ENCODE results near the gene TMEM272.

TMEM272 gene

DNA sequence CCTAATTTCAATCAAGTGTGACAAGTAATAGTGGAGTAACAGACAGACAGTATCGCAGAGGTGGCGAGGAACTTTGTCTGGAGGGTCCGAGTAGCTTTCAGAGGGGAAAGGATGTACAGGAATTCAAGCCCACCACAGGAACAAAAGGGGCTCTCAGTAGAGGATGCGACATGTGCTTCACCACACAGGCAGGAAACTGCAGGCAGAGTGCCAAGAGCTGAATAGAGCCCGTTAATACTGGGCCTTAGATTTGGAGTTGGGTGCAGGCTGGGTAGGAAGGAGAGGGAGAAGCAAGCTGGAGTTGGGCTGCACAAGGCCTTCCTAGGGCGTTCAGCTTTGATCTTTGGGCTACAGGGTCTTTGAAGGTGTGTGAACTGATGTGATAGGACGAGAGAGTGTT, 18.0 kb upstream of the TMEM272 start:
- H3K4me3 Mint-ChIP-seq = no peak overlapping the region
- no peak for DNase-seq
- H3K9me3 Mint-ChIP-seq = no peaks in the 10 kb centered on the region
- peaks cover 26% of the 10 kb centered on the region for H3K4me1 Mint-ChIP-seq
- H3K27me3 Mint-ChIP-seq = peaks cover 7% of the 10 kb centered on the region
- no peak for ATAC-seq
- H3K27ac Mint-ChIP-seq = peak overlapping the region in 1 of 2 donors; percentile 16

- Mint-ChIP-seq H3K4me1 (peaks cover 26% of the 10 kb centered on the region), H3K9me3 (no peaks in the 10 kb centered on the region), H3K27me3 (no peaks in the 10 kb centered on the region), H3K4me3 (peak within 1 kb of the TSS; percentile 14 to 36), H3K27ac (peak within 1 kb of the TSS; percentile 74)
- ATAC-seq (peak; percentile 97), DNase-seq (peak; percentile 18 to 58)
Observed at GRCh38 chr13:51861723-51862300, 16.8 kb upstream of the TMEM272 start, which contains the start of gene CCDC70. Gene CCDC70, plus strand, starts transcription at chr13:51861969. Its CDS starts 3,443 bp downstream, at chr13:51865412.

GRCh38 chr13:51858433-51859247, 13.7 kb upstream of the TMEM272 start:
- H3K9me3 Mint-ChIP-seq = peaks cover 0 to 5% of the 10 kb centered on the region in 2 donors
- DNase-seq = no peak
- ATAC-seq = no peak
- no peak overlapping the region for H3K4me3 Mint-ChIP-seq
- no peak overlapping the region for H3K27ac Mint-ChIP-seq
- peaks cover 26% of the 10 kb centered on the region for H3K4me1 Mint-ChIP-seq
- H3K27me3 Mint-ChIP-seq = peaks cover 13% of the 10 kb centered on the region

GRCh38 chr13:51856998-51857397, 12.0 kb upstream of the TMEM272 start:
- Mint-ChIP-seq H3K27ac (no peak overlapping the region), H3K9me3 (peaks cover 0 to 5% of the 10 kb centered on the region in 2 donors), H3K4me3 (no peak overlapping the region), H3K4me1 (peaks cover 10% of the 10 kb centered on the region), H3K27me3 (peaks cover 13% of the 10 kb centered on the region)
- DNase-seq = no peak
- ATAC-seq = no peak

DNA sequence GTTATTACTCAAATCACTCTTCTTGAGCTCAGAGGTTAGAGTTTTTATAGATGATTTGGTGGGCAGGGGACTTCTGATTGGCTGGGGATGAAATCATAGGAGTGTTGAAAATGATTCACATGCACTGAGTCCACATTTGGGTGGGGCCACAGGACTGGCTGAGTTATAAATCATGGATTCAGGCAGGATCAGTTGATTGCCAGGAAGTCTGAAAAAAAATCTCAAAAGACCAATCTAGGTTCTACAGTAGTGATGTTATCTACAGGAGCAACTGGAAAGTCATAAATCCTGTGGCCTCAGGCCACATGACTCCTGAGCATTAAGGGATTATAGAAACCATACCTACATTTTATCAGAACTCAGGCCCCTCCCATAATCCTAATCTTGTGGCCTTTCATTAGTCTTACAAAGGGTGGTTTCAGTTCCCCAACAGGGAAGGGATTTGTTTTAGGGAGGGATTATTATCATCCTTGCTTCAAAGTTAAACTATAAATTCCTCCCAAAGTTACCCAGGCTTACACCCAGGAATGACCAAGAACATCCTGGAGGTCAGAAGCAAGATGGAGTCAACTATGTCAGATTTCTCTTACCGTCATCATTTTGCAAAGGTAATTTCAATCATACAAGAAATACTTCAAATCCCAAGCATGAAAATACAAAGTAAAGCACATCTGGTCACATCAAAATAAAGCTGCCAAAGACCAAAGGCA, 11.2 kb upstream of the TMEM272 start:
- peaks cover 13% of the 10 kb centered on the region for H3K27me3 Mint-ChIP-seq
- H3K27ac Mint-ChIP-seq = no peak overlapping the region
- peaks cover 2% of the 10 kb centered on the region for H3K4me1 Mint-ChIP-seq
- ATAC-seq = peak; percentile 37
- H3K4me3 Mint-ChIP-seq = no peak overlapping the region
- no peak for DNase-seq
- peaks cover 0 to 5% of the 10 kb centered on the region in 2 donors for H3K9me3 Mint-ChIP-seq

DNA sequence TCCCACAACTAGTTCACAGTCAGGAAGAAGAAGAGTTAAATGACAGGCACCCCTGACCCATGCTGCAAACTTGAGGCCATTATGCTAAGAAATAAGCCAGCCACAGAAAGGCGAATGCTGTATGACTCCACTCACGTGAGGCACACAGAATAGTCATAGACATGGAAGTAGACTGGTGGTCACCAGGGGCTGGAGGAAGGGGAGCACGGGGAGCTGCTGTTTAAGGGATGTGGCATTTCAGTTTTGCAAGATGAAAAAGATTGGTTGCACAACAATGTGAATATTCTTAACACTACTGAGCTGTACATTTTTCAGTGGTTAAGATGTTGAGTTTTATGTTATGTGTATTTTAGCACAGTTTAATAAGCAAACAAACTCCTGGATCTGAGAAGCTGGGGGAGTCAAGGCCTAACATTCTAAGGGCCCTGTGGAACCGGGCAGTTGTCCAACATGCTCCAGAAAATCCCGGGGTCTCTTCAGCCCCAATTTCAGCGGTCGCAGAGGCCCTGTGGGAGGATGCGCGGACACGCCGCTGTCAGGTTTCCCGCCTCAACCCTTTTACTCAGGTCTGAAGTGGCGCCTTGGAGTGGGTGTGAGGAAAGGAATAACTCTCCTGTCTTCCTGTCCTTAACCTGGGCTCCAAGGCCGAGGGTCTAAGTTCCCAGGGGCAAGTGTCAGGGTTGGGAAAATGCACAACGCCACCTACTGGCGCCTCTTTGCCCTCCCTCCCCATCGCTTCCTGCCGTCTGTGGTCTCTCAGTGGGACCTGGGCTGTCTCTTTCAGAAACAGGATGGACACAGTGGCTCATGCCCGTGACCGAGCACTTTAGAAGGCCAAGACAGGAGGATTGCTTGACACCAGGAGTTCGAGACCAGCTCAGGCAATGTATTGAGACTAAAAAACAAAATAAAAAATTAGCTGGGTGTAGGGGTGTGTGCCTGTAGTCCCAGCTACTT, 4.4 kb upstream of the TMEM272 start:
- H3K9me3 Mint-ChIP-seq = no peaks in the 10 kb centered on the region
- ATAC-seq = peak; percentile 64
- peaks cover 18% of the 10 kb centered on the region for H3K4me1 Mint-ChIP-seq

DNA sequence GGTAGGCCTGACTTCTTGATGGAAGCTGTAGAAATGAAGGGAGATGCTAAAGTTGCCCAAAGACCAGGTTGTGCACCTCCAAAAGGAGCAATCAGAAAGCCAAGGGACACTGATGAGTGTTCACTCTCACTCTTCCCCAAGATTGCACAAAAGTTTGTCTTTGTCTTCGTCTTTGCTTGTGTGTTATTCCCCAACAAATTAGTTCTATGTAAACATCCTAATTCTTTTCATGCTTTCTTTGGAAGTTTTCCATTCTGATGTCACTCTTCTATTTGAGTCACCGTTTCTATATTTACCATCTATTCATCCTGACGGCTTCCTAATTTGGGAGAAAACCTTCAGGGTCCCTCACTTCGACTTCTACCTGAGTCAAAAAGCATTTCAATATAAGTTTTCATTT, 3.7 kb upstream of the TMEM272 start:
- no peak overlapping the region for H3K27ac Mint-ChIP-seq
- ATAC-seq = no peak
- H3K4me1 Mint-ChIP-seq = peaks cover 21% of the 10 kb centered on the region

More for the DNA sequence above, 4.4 kb upstream of the TMEM272 start:
- H3K27me3 Mint-ChIP-seq = peaks cover 11% of the 10 kb centered on the region
- H3K27ac Mint-ChIP-seq = no peak overlapping the region
- H3K4me3 Mint-ChIP-seq = no peak overlapping the region
- DNase-seq = peak in 1 of 2 donors; percentile 36

DNA sequence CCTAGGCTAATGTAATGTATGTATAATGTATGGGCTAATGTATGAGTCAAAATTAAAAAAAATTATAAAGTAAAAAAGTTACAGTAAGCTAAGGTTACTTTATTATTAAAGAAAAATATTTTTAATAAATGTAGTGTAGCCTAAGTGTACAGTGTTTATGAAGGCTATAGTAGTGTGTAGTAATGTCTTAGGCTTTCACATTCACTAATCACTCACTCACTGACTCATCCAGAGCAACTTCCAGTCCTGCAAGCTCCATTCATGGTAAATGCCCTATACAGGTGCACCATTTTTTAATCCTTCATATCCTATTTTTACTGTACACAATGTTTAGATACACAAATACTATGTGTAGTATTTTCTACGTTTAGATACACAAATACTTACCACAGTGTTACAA, 1.8 kb upstream of the TMEM272 start:
- H3K27ac Mint-ChIP-seq = no peak overlapping the region
- peaks cover 21% of the 10 kb centered on the region for H3K4me1 Mint-ChIP-seq
- H3K9me3 Mint-ChIP-seq = no peaks in the 10 kb centered on the region
- no peak overlapping the region for H3K4me3 Mint-ChIP-seq
- DNase-seq (no peak), ATAC-seq (peak; percentile 44)
- peaks cover 8% of the 10 kb centered on the region for H3K27me3 Mint-ChIP-seq

More for the DNA sequence above, 3.7 kb upstream of the TMEM272 start:
- no peak overlapping the region for H3K4me3 Mint-ChIP-seq
- no peak for DNase-seq
- no peaks in the 10 kb centered on the region for H3K9me3 Mint-ChIP-seq
- H3K27me3 Mint-ChIP-seq = peaks cover 8% of the 10 kb centered on the region

GRCh38 chr13:51845574-51846318, 769 bp upstream of the TMEM272 start:
- H3K9me3 Mint-ChIP-seq = no peaks in the 10 kb centered on the region
- no peak for DNase-seq

GRCh38 chr13:51843529-51843928, 1.4 kb downstream of the TMEM272 start:
- H3K4me1 Mint-ChIP-seq = peaks cover 19% of the 10 kb centered on the region
- H3K27ac Mint-ChIP-seq = peak overlapping the region in 1 of 2 donors; percentile 43
- no peaks in the 10 kb centered on the region for H3K9me3 Mint-ChIP-seq
- DNase-seq (no peak), ATAC-seq (no peak)
- no peak overlapping the region for H3K4me3 Mint-ChIP-seq
- peaks cover 8% of the 10 kb centered on the region for H3K27me3 Mint-ChIP-seq

More at GRCh38 chr13:51845574-51846318, 769 bp upstream of the TMEM272 start:
- no peak for ATAC-seq
- peaks cover 21% of the 10 kb centered on the region for H3K4me1 Mint-ChIP-seq
- no peak overlapping the region for H3K4me3 Mint-ChIP-seq
- H3K27ac Mint-ChIP-seq = no peak overlapping the region
- peaks cover 8% of the 10 kb centered on the region for H3K27me3 Mint-ChIP-seq

GRCh38 chr13:51841732-51842131, 3.2 kb downstream of the TMEM272 start:
- no peak for DNase-seq
- no peak overlapping the region for H3K4me3 Mint-ChIP-seq
- no peak overlapping the region for H3K27ac Mint-ChIP-seq
- no peak for ATAC-seq
- H3K27me3 Mint-ChIP-seq = peaks cover 8% of the 10 kb centered on the region
- H3K4me1 Mint-ChIP-seq = peaks cover 37% of the 10 kb centered on the region
- H3K9me3 Mint-ChIP-seq = no peaks in the 10 kb centered on the region

DNA sequence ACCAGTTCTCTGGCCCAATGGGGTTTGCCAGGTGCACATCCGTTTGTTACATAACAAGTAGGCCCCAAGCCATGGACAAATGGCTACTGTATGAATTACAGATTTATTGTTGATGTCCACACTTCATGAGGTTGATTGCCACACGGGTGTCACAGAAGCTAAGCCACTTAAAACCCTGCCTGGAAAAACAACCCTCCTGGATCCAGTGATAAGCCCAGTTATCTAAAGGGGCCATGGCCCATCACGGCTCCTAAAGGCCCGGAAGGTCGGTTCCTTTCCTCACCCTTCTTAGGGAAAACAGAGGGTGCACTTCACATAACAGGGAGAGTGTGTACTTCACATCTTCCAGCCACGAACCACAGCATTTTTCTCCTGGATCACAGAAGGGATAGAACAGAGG, 4.1 kb downstream of the TMEM272 start:
- Mint-ChIP-seq H3K4me3 (no peak overlapping the region), H3K9me3 (no peaks in the 10 kb centered on the region), H3K27me3 (peaks cover 8% of the 10 kb centered on the region), H3K27ac (no peak overlapping the region), H3K4me1 (peaks cover 41% of the 10 kb centered on the region)
- DNase-seq (no peak), ATAC-seq (no peak)

GRCh38 chr13:51839711-51840540, 5.1 kb downstream of the TMEM272 start:
- DNase-seq (no peak), ATAC-seq (no peak)
- Mint-ChIP-seq H3K9me3 (no peaks in the 10 kb centered on the region), H3K4me1 (peaks cover 36% of the 10 kb centered on the region), H3K4me3 (no peak overlapping the region), H3K27me3 (peaks cover 7% of the 10 kb centered on the region), H3K27ac (no peak overlapping the region)
